Bronchial epithelial cell (primary cell): ENCODE data around the gene COBL. TPM values are rescaled to one million over a fixed set of nuclear protein-coding genes. Genes with fewer than 3 reads are reported as not detected.

ENCODE experiments used
- DNase-seq: peaks from one replicate; pipeline ENCODE4 v3.0.0-alpha.2; 2010; ENCODE audit warnings: low read depth
- FAIRE-seq: peaks from 2 replicates; lab custom pipeline; 2011; peaks lifted over from hg19 to GRCh38; lab: Jason Lieb, UNC
- H3K27me3 ChIP-seq: 2 replicates; pipeline ENCODE4 v1.5.1; 2011; ENCODE audit warnings: low read length; ENCODE audit not compliant: control insufficient read depth, insufficient read depth
- H3K36me3 ChIP-seq: 2 replicates; pipeline ENCODE4 v1.5.1; 2011; ENCODE audit warnings: low read length; ENCODE audit not compliant: control insufficient read depth, insufficient read depth
- H3K4me3 ChIP-seq: 2 replicates; pipeline ENCODE4 v1.5.1; 2011; ENCODE audit warnings: mild to moderate bottlenecking, low read depth, low read length, control low read depth
- total RNA-seq: library from RNA; depleted of rRNA; stranded (reverse); fragments of >200 nt; gene quantifications from 2 replicates; pipeline ENCODE4 v1.2.1, GENCODE V29; 2014
- TF ChIP-seq, protein P1 (sequence below): IDR thresholded peaks from 2 replicates; pipeline ENCODE4 v1.5.1; 2011; ENCODE audit warnings: mild to moderate bottlenecking, moderate library complexity, low read length, control low read depth, inconsistent platforms; ENCODE audit not compliant: insufficient read depth, severe bottlenecking

The COBL gene
- total RNA-seq, 1 donor from 2014 or later = 1.1 TPM

DNA sequence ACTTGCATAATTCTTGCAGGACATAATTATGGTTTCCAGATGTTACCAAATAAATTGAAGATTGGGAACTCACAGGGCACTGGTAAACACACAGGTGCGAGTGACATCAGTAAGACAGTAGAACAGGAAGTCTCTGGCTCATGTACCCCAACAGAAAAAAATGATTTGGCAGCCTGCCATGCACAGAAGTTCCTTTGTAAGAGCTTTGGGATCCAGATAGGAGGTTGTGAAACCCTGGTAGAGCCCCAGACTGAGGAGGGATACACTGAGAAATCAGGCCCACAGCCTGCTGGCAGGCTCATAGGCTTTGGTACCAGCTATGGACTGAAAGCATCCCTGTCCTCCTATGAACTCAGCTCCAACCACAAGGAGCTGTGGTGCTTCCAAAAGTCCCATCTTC, 118.0 kb downstream of the COBL start:
- FAIRE-seq (no peak), DNase-seq (no peak)
- Histone ChIP-seq H3K36me3 (no peaks in the 10 kb centered on the region), H3K4me3 (no peak overlapping the region), H3K27me3 (no peaks in the 10 kb centered on the region)
- TF ChIP-seq, protein P1, sequence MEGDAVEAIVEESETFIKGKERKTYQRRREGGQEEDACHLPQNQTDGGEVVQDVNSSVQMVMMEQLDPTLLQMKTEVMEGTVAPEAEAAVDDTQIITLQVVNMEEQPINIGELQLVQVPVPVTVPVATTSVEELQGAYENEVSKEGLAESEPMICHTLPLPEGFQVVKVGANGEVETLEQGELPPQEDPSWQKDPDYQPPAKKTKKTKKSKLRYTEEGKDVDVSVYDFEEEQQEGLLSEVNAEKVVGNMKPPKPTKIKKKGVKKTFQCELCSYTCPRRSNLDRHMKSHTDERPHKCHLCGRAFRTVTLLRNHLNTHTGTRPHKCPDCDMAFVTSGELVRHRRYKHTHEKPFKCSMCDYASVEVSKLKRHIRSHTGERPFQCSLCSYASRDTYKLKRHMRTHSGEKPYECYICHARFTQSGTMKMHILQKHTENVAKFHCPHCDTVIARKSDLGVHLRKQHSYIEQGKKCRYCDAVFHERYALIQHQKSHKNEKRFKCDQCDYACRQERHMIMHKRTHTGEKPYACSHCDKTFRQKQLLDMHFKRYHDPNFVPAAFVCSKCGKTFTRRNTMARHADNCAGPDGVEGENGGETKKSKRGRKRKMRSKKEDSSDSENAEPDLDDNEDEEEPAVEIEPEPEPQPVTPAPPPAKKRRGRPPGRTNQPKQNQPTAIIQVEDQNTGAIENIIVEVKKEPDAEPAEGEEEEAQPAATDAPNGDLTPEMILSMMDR = no peak

DNA sequence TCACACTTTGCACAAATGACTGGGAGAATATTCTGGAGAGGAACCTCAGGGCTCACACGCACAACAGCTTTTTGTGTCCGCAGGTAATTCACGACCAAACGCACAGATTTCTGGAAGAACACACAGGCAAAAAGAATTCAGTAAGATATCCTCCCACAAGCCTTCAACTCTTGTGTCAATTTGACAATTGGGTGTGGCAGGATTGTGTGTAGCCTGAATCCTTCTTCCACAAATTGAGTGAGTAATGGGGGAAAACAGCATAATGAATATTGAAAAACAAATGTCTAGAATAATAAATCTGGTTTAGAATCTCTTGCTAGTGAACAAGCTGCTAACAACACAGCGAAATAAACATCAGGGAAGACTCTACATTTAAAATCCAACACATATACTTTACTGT, 125.6 kb downstream of the COBL start:
- Histone ChIP-seq H3K36me3 (no peaks in the 10 kb centered on the region), H3K27me3 (no peaks in the 10 kb centered on the region), H3K4me3 (no peak overlapping the region)
- TF ChIP-seq, protein P1 = no peak
- FAIRE-seq (no peak), DNase-seq (no peak)

DNA sequence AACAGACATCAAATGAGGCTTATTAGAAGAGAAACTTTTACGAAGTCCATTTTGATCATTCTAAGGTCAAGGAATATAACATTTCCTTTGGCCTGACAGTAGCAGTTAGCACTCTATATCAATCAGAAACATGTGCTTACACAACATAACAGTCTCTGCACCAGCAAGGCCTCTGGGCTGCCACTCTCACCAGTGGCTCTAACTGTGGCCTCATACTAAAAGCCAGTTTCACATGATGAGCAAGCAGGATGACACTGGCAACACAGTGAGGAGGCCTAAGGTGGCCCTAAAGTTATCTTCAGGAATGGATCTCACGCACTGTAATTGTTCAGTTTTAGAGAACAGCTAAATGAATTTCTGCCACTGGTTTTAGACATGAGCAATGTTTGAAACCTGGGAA, 126.8 kb downstream of the COBL start:
- Histone ChIP-seq H3K4me3 (no peak overlapping the region), H3K36me3 (no peaks in the 10 kb centered on the region), H3K27me3 (no peaks in the 10 kb centered on the region)
- TF ChIP-seq, protein P1 = no peak
- FAIRE-seq (no peak), DNase-seq (no peak)

DNA sequence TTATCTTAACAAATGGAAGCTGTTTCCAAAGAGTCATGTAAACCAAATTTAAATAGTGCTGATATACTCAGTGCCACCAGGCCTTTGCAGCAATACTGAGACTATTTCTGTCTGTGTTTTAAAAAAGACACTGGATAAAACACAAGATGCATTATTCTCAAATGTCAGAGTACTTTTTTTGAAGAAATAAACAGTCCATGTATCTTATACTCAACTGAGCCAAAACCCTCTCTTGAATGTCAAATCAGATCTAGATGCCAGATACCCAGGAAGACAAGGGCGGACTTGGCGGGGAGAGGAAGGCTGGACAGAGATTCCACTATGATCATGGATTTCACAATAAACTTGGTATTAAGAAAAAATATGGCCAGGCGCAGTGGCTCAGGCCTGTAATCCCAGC, 127.6 kb downstream of the COBL start:
- no peaks in the 10 kb centered on the region for H3K27me3 ChIP-seq
- DNase-seq (no peak), FAIRE-seq (no peak)
- H3K4me3 ChIP-seq = no peak overlapping the region
- no peaks in the 10 kb centered on the region for H3K36me3 ChIP-seq
- TF ChIP-seq, protein P1 = no peak

DNA sequence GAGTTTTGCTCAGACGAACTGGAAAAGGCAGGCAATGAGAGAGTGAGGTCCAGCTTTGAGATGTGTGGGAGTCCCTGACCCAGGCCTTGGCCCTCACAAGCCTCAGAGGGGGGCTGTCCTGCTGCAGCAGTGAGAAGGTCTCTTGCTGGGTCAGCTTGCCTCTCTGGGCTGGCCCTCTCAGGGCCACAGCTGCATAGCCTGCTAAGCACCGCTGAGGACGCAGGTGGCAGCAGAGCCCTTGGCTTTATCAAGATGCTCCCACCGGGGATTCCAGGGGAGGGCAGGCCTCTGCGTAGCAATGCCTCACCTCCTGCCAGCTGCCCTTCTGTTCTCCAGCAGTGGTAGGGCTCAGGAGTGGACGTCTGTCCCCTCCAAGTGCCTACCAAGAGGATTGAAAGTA, 128.7 kb downstream of the COBL start:
- peak; percentile 4 for DNase-seq
- H3K4me3 ChIP-seq = no peak overlapping the region
- TF ChIP-seq, protein P1 = peak; percentile 10
- FAIRE-seq = no peak
- H3K36me3 ChIP-seq = no peaks in the 10 kb centered on the region
- H3K27me3 ChIP-seq = no peaks in the 10 kb centered on the region

DNA sequence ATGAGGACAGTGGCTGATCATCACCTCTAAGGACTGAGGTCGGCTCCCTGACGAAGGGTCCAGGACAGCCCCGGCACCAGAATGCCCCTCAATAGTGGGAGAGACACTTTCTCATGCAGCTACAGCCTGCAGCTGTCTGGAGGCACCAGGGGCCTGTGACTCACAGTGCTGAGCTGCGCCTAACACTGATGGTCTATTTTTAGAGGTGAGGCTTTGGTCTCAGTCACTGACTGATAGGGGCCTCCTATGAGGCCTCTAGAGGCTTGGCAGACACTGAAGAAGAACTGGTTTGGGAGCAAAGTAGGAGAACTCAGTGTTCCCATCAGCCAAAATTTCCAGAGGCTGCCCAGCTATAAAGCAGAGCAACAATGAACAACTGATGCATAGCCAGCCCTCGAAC, 130.1 kb downstream of the COBL start:
- Histone ChIP-seq H3K36me3 (no peaks in the 10 kb centered on the region), H3K27me3 (no peaks in the 10 kb centered on the region), H3K4me3 (no peak overlapping the region)
- DNase-seq (peak; percentile 22), FAIRE-seq (no peak)
- TF ChIP-seq, protein P1 = no peak
